ENCODE results near the gene RAB1B. TPM values are rescaled to one million over a fixed set of nuclear protein-coding genes. Genes with fewer than 3 reads are reported as not detected.

RAB1B gene
- total RNA-seq, result 64.3 and 98.1 TPM in 2 replicates

DNA sequence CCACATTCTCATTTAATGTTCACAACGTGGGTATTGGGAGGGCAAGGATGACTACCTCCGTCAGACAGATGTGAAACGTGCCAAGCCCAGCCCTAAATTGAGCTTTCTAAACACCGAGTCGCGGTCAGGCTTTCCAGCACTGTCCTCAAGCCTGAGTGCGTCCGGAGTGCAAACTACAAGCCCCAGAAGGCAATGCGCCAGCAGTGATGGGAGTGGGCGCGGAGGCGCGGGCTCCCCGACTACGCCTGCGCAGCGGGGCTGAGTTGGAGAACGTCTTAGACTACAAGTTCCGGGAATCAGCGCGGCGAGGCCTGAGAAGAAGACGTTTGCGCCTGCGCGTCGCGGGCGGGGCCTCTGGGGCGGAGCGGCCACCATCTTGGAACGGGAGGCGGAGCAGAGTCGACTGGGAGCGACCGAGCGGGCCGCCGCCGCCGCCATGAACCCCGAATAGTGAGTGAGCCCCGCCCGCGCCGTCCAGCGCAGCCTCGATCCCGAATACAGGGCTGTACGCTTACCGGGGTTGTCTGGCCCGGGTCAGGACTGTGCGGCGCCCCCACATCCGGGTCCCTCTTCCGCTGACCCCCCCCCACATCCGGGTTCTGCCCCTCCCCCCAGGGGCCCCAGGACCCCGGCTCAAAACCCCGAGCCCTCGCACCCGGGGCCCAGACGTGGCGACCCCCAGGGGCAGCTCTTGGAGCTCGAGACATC, at the start of gene RAB1B:
TSS of gene RAB1B (plus strand) at position 396 of the 708 bp plus-strand sequence. CDS start at position 437, 41 bp downstream.
- DNase-seq (ENCODE audit: low read depth in 2 of 2), result peak; percentile 98 to 99

DNA sequence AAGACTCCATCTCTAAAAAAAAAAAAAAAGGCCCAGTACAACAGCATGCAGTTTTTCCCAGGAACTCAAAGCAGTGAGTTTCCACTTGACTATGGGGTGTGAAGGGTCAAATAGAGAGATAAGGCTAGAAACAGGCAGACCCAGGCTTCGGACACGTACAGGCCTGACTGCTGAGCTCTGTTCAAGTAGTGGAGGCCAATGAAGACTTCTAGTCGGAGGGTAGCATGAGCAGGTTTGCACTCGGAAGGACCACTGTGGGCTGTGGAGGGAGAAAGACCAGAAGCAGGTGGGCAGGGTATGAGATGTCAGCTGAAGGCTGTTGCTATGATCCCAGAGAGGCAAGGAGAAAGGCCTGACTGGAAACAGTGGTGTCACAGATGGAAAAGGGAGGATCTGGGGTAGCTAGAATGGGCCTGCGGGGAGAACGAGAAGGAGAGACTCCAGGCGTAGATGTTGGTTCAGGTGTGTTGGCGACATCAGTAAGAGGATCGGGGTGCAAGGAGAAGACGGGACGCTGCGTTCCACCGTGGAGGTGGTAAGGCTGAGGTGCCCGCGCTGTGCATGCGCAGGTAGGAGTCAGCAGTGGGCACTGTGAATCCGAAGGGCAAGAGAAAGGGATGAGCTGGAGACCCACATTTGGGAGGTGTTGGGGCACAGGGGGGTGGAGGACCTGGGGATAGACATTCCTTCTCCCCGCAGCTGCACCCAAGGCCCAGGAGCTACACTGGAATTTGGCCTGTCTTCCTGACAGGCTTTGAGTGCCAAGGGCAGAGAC, 49.4 kb upstream of the RAB1B start:
- DNase-seq (ENCODE audit: low read depth in 2 of 2), result no peak

DNA sequence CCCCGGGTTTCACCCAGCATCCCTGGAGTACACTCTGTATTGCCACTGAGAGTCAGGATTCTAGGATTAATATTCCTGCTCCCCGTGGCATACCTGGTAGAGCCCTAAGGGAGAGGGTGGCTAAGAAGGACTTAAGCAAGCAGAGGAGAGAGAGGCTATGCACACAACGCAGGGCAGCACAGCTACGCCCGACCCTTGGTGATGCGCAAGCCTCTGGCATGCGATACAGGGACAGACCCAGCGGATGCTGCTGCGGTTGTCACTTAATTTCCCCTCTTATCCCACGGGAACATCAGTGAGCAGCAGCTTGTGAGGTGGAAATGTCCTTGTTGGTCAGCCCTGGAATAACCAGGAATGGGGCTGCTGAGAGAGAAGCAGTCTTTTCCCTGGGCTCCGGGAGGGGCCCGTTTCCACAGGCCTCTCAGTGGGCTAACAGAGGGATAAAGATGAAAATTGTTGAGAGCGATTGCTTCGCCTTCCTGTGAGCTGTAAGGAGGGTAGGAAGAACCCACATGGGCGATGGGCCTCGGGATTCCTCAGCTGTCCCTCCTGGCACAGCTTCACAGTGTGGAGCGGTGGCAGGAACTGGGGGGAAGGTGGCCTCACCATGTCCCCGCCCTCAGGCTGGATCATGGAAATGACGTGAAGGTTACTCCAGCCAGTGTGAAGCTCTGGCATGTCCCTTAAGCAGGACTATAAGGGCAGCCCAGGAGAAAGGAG, 48.4 kb upstream of the RAB1B start:
- DNase-seq (ENCODE audit: low read depth in 2 of 2), result no peak

DNA sequence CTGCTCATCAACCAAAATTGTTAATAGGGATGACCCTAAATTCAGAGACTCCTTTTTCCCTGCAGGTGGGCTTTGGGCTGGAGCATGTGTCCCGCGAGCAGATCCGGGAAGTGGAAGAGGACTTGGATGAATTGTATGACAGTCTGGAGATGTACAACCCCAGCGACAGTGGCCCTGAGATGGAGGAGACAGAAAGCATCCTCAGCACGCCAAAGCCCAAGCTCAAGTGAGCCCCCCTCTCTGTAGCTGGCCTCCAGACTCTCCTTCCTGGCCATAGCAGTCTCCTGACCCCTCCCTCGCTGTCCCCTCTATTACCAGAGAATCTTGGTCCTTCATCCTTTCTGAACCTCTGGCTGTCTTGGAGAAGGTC, 47.9 kb upstream of the RAB1B start:
- no peak for DNase-seq (ENCODE audit: low read depth in 2 of 2)

DNA sequence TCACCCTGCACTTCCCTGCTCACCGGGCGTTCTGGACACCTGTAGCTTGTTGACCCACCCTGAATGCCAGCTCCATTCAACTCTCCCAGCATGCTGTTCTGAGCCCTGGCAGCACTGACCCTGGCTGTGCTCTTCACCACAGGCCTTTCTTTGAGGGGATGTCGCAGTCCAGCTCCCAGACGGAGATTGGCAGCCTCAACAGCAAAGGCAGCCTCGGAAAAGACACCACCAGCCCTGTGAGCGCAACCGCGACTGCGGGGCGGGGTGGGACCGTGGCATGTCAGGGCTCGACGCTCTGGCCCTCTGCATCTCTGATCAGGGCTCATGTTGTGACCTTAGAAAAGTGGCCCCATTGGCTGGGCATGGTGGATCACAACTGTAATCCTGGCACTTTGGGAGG, 47.4 kb upstream of the RAB1B start:
- DNase-seq (ENCODE audit: low read depth in 2 of 2), result no peak

DNA sequence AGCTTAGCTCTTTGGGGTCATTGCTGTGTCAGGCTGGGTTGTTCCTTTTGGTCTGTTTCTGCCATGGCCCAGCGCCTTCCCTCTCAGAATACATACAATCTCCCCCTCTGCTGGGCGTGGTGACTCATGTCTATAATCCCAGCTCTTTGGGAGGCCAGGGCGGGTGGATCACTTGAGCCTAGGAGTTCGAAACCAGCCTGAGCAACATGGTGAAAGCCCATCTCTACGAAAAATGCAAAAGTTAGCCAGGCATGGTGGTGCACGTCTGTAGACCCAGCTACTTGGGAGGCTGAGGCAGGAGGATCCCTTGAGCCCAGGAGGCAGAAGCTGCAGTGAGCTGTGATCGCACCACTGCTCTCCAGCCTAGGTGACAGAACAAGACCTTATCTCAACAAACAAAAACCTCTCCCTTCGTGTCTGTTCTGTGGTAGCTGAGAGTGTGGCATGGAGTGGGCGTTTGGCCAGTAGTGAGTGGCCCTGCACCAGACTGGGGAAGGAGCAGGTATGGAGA, 46.7 kb upstream of the RAB1B start:
- DNase-seq (ENCODE audit: low read depth in 2 of 2), result no peak

DNA sequence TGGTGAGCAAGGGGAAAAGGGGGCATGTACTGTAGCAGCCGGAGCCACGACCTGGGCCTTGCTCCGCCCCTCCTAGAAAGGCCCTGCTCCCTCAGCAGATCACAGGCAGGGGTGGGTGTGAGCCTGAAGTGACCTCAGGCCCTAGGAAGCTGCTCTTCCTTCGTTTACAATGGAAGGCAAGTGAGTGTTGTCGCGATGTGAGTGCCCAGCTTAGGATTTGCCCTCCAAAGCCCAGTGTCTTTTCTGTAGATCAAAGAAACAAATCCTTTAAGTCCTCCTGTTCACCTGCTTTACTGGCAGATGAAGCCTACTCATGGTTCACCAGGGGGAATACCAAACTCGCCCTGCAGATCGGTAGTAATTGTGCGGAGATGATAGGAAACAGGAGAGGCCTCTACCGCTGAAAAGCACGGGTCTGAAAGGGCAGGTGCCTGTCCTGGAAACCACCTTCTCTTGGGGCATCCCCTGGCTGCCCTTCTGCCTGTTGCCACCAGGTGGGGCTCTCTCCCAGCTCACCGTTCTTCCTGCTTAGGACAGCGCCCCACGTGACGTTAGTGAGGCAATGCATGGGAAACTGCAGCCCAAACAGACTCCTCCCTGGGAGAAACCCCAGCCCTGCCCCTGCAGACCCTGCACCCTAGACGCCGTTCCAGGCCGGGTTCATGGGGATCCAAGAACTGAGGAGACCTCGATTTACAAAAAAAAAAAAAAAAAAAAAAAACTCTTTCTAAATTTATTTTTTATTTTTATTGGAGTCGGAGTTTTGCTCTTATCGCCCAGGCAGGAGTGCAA, 45.9 kb upstream of the RAB1B start:
- DNase-seq (ENCODE audit: low read depth in 2 of 2), result peak; percentile 91 to 94

DNA sequence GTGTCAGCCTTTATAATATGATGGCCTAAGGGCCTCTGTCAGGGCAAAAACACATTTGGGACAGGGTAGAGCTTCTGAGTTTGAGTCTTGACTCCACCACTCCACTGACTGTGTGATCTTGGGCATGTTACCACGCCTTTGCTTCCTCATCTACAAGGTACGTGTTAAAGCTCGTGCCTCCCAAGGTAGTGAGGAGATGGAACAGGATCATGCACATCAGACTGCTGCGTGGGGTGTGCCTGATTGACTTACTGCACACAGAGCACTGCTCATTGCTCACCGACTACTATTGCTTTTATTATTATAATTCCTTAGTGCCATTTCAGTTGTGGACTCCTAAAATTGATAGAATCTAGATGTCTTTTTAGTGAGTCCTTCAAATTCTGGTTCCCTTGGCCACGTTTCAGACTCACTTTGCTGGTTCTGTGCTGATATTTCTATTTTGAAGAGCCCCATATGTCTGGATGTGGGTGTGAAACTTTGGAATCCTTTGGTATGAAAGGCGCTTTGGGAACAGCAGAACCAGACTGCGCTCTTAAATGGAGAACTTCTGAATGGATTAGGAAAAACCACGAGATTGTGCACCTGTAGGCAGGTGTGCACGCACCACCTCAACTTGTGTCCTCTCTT, 44.1 kb upstream of the RAB1B start:
- no peak for DNase-seq (ENCODE audit: low read depth in 2 of 2)

DNA sequence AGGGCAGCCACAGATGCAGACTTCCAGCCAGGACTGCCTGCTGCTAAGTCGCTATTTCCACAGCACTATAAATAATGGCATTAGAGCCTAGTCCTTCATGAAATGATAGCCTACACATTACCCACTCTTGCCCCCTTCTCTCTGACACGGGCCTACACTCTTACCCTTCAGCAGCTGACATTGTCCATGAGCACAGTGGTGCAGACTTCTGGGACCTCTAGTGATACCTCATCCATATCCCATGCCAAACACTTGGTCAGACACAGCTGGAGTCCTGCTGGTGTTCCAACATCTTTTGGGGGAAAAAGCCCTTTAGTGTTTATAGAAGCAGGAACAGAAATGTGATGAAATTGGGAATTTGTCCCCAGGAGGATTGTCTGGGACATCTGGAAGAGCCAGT, 43.4 kb upstream of the RAB1B start:
- DNase-seq (ENCODE audit: low read depth in 2 of 2), result no peak

DNA sequence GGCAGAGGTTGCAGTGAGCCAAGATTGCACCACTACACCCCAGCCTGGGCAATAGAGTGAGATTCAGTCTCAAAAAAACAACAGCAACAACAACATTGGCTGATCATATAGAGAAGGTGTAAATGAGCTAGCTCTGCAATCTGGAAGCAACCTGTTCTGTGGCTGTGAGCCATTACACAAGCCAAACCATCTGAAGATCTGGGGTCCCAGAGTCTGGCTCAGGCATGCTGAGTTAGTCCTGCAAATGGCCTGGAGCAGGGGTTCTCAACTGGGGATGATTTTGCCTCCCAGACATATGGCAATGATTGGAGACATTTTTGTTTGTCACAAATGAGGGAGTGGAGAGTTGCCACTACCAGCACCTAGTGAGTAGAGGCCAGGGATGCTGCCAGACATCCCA, 42.3 kb upstream of the RAB1B start:
- DNase-seq (ENCODE audit: low read depth in 2 of 2), result no peak

DNA sequence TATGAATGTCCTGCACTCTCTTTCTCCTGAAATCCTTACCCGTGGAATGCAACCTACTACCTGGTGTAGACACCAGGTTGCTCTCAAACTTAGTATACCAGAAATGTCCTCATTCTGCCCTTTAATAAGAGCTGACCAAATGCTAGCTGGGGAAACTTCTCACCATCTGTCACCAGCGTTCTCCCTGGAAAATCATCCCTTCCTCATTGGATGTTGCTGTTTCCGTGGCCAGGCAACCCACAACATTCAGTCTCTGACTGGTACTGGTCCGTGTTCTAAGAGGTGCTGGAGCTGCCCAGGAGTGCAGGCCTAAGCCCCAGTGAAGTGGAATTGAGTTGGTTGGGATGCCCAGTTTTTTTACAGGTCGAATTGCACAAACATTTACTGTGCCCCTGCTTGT, 40.7 kb upstream of the RAB1B start:
- DNase-seq (ENCODE audit: low read depth in 2 of 2), result no peak

DNA sequence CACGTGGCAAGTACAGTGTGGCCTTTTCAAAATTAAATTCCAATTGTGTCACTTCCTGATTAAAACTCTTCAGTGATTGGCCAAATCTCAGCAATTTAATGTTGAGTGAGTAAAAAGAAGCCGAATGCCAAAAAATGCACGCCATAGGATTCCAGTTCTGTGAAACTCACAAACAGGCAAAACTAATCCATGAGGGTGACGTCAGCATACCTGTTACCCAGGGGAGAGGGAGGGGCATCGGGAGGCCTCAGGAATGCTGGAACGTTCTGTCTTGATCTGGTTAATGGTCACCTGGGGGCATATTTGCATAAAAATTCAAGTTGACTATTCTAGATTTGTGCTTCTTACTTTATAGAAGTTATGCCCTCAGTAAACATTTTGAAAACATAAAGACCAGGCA, 39.9 kb upstream of the RAB1B start:
- DNase-seq (ENCODE audit: low read depth in 2 of 2), result no peak

DNA sequence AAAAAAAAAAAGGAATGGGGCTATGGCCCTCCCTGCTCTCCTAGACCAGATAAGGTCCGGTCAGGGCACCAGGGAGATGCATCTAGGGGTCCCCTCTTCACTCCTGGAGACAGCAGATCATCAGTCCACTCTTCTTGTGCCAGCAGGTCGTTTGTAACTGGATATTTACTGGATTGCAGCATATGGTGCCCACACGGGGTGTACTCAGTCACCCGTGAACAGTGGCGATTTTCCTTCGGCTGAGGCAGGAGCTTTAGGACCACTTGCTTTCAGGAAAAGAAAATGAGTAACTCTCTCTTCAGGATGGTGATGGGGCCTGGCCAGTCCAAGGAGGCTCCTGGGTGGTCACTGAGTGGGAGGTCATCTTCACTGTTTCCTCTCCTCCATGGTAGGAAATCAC, 38.3 kb upstream of the RAB1B start:
- DNase-seq (ENCODE audit: low read depth in 2 of 2), result no peak

DNA sequence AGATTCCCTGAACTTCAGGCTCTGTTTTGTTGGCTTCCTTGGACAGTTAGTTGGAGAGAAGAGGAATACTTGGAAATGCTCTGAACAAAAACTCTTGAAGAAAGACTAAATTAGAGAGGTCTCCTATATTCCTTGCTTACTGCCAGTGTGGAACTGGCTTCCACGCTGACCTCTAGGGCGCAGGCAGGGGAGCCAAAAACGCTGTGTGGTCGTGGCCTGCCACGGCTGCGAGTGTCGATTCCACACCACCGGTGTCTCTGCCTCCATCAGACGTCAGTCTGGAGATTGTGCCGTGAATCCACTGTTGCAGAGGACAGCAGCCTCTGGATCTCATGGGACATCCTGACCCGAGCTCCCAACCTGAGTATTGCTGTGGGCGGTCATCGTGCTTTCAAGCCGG, 37.5 kb upstream of the RAB1B start:
- no peak for DNase-seq (ENCODE audit: low read depth in 2 of 2)

DNA sequence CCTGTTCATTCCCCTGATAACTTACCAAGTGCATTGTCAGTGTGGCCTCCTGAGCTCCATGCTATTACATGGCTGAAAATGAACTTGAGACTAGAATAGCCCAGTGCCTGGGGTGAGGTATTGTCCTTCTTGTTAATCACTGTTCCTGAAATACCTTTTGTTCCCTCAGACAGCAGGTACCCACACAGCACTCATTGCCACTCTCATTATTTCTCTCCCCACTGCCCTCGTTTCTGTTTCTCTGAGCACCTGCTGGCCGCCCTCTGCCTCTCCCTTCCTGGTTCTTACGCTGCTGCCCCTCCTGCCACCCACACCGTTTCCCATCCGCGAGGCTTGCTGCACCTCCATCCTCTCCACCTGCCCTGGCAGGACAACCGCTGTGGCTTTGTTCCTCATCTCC, 36.9 kb upstream of the RAB1B start:
- DNase-seq (ENCODE audit: low read depth in 2 of 2), result no peak

DNA sequence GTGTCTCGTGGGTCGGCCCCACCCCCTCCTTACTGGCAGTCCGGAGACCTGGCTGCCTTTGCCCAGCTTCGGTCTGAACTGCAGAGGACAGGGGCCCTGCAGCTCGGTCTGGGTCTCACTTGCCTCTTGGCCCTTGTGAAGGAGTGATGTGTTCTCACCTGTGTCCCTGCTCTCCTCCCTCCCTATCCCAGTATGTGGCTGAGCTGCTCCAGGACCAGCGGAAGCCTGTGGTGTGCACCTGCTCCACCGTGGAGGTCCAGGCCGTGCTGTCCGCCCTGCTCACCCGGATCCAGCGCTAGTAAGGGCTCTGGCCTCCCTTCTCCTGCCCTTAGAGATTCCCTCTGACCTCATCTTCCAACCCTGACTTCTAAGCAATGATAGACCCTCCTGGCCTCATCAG, 35.7 kb upstream of the RAB1B start:
- no peak for DNase-seq (ENCODE audit: low read depth in 2 of 2)

DNA sequence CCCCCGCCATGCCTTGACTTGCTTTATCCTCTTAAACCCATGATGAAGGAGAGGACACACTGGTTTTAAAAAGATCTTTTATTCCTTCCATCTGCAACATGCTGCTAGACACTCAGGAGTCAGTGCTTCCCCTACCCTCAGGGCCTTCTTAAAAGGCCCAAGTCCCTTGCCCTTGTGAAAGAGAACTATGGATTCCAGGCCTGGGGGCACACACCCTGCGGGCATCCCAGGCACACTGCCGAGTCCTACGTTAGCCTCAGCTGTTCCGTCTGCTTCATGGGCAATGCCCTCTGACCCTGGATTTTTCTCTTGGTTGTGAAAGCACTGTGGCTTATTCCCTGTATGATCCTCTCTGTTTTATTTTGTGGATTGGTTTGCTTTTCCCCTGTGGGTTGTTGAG, 35.1 kb upstream of the RAB1B start:
- DNase-seq (ENCODE audit: low read depth in 2 of 2), result no peak

DNA sequence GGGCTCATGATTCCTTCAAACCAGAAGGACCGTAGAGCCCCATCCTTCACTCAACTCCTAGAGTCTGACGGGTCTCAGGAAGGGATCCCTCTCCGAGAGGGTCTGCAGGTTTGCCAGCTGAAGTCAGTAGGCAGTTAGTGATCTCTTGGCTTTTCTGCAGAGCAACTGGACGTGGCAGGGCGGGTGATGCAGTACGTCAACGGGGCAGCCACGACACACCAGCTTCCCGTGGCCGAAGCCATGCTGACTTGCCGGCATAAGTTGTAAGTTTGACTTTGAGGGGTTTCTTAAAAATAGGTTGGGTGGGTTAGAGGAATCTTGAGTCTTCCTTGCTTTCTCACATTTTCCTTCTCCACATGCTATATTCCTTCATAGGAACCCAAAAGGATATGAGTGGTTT, 33.3 kb upstream of the RAB1B start:
- no peak for DNase-seq (ENCODE audit: low read depth in 2 of 2)

DNA sequence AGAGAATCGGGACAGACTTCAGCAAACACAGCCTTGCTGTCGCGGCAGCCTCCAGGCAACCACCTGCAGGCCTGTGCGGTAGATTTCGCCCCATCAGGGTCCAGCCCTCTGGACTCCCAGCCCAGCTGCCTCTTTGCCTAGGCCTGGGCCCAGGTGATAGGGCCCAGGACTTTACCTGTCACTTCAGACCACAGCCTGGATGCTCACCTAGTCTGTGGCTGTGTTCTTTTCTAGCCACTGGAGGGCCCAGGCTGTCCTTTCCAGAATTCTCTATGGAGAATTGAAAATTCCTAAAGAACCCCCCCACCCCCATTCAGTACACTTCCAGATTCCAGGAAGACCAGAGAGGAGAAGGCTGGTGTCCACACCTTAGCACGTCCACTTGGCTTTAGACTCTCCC, 30.6 kb upstream of the RAB1B start:
- DNase-seq (ENCODE audit: low read depth in 2 of 2), result no peak

DNA sequence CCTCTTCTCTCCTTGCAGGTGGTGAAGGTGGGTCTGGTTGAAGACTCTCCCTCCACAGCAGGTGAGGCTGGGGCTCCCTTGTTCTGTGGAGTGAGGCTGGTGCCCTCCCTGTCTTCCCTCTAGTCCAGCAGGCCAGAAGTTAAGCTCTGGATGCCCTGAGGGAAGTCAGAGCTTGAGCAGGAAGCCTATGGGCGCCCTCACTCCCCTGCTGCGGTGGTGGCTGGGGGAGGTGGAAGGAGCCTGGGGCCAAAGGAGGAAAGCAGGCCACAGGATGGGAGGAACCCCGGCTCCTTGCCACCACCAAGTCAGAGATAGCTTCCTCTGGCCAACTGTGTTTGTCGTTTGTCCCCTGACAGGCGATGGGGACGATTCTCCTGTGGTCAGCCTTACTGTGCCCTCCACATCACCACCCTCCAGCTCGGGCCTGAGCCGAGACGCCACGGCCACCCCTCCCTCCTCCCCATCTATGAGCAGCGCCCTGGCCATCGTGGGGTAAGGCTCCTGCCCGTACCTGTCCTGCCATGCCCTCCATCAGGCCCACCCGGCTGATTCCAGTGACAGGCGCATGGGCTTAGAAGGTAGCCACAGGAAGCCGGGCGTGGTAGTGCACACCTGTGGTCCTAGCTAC, 29.5 kb upstream of the RAB1B start:
- DNase-seq (ENCODE audit: low read depth in 2 of 2), result no peak

DNA sequence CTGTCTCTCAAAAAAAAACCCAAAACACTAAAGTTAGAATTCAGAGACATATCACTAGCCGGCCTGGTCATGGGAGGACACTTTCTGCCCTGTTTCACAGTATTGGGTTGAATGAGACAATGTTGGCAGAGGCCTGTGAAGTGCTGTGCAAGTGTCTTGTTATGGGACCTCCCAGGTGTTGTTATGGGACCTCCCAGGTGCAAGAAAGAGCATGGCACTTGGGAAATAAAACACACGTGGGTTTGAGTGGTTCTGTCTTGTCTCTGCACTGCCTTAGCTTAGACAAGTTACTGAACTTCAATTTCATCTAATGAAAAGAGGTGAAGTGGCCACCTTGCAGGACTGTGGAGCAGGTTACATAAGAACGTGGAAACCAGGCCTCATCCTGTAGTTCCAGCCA, 28.9 kb upstream of the RAB1B start:
- DNase-seq (ENCODE audit: low read depth in 2 of 2), result no peak
